ENCODE measurements around the gene GALNT2.

Gene GALNT2

GRCh38 chr1:230255991-230256390 lies 189.0 kb downstream of the GALNT2 start:
- Histone ChIP-seq H3K4me3 (ENCODE audit: low read depth, low read length) (no peak overlapping the region), H3K9ac (no peak overlapping the region), H3K27ac (no peak overlapping the region), H3K79me2 (no peaks in the 10 kb centered on the region), H3K4me2 (ENCODE audit: low read length) (no peak overlapping the region), H3K9me3 (ENCODE audit: control insufficient read depth, low read length) (no peaks in the 10 kb centered on the region), H3K36me3 (ENCODE audit: control insufficient read depth, insufficient read depth, low read length) (no peaks in the 10 kb centered on the region), H3K27me3 (ENCODE audit: control insufficient read depth, insufficient read depth, low read length) (no peaks in the 10 kb centered on the region), H2AFZ (no peak overlapping the region), H3K4me1 (no peaks in the 10 kb centered on the region)
- no peak for TF ChIP-seq CTCF (IDR thresholded peaks at IDR 0.05)

- Histone ChIP-seq H2AFZ (no peak overlapping the region), H3K4me1 (no peaks in the 10 kb centered on the region), H3K27ac (no peak overlapping the region), H3K36me3 (ENCODE audit: control insufficient read depth, insufficient read depth, low read length) (no peaks in the 10 kb centered on the region), H3K79me2 (no peaks in the 10 kb centered on the region), H3K4me3 (ENCODE audit: low read depth, low read length) (no peak overlapping the region), H3K9me3 (ENCODE audit: control insufficient read depth, low read length) (no peaks in the 10 kb centered on the region), H3K9ac (no peak overlapping the region), H3K27me3 (ENCODE audit: control insufficient read depth, insufficient read depth, low read length) (no peaks in the 10 kb centered on the region), H3K4me2 (ENCODE audit: low read length) (no peak overlapping the region)
- TF ChIP-seq CTCF (IDR thresholded peaks at IDR 0.05) = no peak
These were observed 189.9 kb downstream of the GALNT2 start for GRCh38 chr1:230256896-230257295.

GRCh38 chr1:230259621-230260020 lies 192.6 kb downstream of the GALNT2 start:
- H3K4me3 ChIP-seq (ENCODE audit: low read depth, low read length) = no peak overlapping the region
- no peak for TF ChIP-seq CTCF (IDR thresholded peaks at IDR 0.05)
- H3K4me1 ChIP-seq = no peaks in the 10 kb centered on the region
- H3K4me2 ChIP-seq (ENCODE audit: low read length) = no peak overlapping the region
- H3K27me3 ChIP-seq (ENCODE audit: control insufficient read depth, insufficient read depth, low read length) = no peaks in the 10 kb centered on the region
- H3K9me3 ChIP-seq (ENCODE audit: control insufficient read depth, low read length) = no peaks in the 10 kb centered on the region
- H3K9ac ChIP-seq = no peak overlapping the region
- H2AFZ ChIP-seq = no peak overlapping the region
- no peaks in the 10 kb centered on the region for H3K79me2 ChIP-seq
- no peaks in the 10 kb centered on the region for H3K36me3 ChIP-seq (ENCODE audit: control insufficient read depth, insufficient read depth, low read length)
- H3K27ac ChIP-seq = no peak overlapping the region

- Histone ChIP-seq H3K9ac (no peak overlapping the region), H3K27me3 (ENCODE audit: control insufficient read depth, insufficient read depth, low read length) (no peaks in the 10 kb centered on the region), H3K27ac (no peak overlapping the region), H3K4me3 (ENCODE audit: low read depth, low read length) (no peak overlapping the region), H3K9me3 (ENCODE audit: control insufficient read depth, low read length) (no peaks in the 10 kb centered on the region), H3K4me2 (ENCODE audit: low read length) (no peak overlapping the region), H3K36me3 (ENCODE audit: control insufficient read depth, insufficient read depth, low read length) (no peaks in the 10 kb centered on the region), H3K79me2 (no peaks in the 10 kb centered on the region), H3K4me1 (no peaks in the 10 kb centered on the region), H2AFZ (no peak overlapping the region)
- no peak for TF ChIP-seq CTCF (IDR thresholded peaks at IDR 0.05)
These were observed 193.8 kb downstream of the GALNT2 start for GRCh38 chr1:230260831-230261230.

- Histone ChIP-seq H3K79me2 (no peaks in the 10 kb centered on the region), H3K4me2 (ENCODE audit: low read length) (no peak overlapping the region), H3K9ac (no peak overlapping the region), H3K4me1 (no peaks in the 10 kb centered on the region), H3K4me3 (ENCODE audit: low read depth, low read length) (no peak overlapping the region), H3K27ac (no peak overlapping the region), H2AFZ (no peak overlapping the region), H3K27me3 (ENCODE audit: control insufficient read depth, insufficient read depth, low read length) (no peaks in the 10 kb centered on the region), H3K36me3 (ENCODE audit: control insufficient read depth, insufficient read depth, low read length) (no peaks in the 10 kb centered on the region), H3K9me3 (ENCODE audit: control insufficient read depth, low read length) (no peaks in the 10 kb centered on the region)
- no peak for TF ChIP-seq CTCF (IDR thresholded peaks at IDR 0.05)
These were observed 195.1 kb downstream of the GALNT2 start for GRCh38 chr1:230261928-230262650.

Measured in parathyroid adenoma (tissue), 2 donors.